ENCODE results near the gene PEX6.
"Not testable (repeated sequence)": the region's sequence is repeated elsewhere in the genome, so short reads cannot be mapped to it uniquely, and the experiment has no call there.

DNA sequence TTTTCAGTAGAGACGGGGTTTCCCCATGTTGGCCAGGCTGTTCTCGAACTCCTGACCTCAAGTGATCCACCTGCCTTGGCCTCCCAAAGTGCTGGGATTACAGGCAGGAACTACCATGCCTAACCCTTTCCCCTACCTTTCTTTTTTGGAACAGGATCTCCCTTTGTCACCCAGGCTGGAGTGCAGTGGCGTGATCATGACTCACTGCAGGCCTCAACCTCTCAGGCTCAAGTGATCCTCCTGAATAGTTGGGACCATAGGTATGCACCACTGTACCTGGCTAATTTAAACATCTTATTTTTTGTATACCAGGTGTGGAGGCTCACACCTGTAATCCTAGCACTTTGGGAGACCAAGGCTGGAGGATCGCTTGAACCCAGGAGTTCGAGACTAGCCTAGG is 37.6 kb downstream of the PEX6 start:
- TF ChIP-seq, protein P1, sequence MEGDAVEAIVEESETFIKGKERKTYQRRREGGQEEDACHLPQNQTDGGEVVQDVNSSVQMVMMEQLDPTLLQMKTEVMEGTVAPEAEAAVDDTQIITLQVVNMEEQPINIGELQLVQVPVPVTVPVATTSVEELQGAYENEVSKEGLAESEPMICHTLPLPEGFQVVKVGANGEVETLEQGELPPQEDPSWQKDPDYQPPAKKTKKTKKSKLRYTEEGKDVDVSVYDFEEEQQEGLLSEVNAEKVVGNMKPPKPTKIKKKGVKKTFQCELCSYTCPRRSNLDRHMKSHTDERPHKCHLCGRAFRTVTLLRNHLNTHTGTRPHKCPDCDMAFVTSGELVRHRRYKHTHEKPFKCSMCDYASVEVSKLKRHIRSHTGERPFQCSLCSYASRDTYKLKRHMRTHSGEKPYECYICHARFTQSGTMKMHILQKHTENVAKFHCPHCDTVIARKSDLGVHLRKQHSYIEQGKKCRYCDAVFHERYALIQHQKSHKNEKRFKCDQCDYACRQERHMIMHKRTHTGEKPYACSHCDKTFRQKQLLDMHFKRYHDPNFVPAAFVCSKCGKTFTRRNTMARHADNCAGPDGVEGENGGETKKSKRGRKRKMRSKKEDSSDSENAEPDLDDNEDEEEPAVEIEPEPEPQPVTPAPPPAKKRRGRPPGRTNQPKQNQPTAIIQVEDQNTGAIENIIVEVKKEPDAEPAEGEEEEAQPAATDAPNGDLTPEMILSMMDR (optimal IDR thresholded peaks at IDR 0.05 in 1 of 3, IDR thresholded peaks at IDR 0.05 in 1 of 3, conservative IDR thresholded peaks at IDR 0.05 in 1 of 3; ENCODE audit: extremely low read depth in 1 of 3, insufficient read depth in 2 of 3, low read length in 3 of 3): not testable (repeated sequence)
- TF ChIP-seq EZH2 (IDR thresholded peaks at IDR 0.05; ENCODE audit: low read length): not testable (repeated sequence)

Measured in keratinocyte (primary cell).